ENCODE results near the gene TADA1.
"Not testable (repeated sequence)": the region's sequence is repeated elsewhere in the genome, so short reads cannot be mapped to it uniquely, and the experiment has no call there.

Gene TADA1

DNA sequence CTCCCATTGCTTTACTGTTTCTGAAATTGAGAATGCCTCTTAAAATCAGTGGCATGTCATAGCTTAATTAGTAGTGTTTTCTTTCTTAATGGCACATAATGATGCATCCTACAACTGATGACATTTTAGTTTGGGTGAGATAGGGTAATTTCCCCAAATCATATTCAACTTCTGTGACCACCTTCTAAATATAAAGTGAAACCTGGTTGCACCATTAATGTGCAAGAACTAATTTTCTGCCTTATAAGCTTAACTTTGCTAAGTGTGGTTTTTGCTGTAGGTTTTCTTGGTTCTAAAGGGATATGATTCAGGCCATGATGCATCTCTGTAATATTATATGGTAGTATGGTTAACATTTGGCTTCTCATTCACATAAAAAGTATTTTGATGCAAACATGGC is 27.9 kb downstream of the TADA1 start:
- FAIRE-seq (no peak), DNase-seq (ENCODE audit: insufficient read length, low spot score) (no peak)

DNA sequence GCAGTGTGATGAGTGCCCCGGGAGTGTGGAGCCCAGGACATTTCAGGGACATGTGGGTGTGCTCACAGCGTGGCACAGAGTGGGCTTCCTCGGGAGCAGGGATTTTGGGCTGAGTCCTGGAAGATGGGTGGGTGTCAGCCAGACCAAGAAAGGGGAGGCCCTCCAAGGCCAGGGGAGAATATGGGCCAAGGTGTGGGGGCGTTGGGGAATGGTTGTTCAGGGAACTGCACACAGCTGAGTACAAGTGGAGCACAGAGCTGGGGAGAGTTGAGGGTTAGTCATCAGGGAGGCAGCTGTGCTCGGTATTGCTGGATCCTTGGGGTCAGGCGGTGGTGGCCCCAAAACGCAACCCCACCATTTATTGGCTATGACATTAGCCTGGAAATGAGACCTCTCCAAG is 31.3 kb downstream of the TADA1 start:
- no peak for DNase-seq (ENCODE audit: insufficient read length, low spot score)
- FAIRE-seq: no peak

DNA sequence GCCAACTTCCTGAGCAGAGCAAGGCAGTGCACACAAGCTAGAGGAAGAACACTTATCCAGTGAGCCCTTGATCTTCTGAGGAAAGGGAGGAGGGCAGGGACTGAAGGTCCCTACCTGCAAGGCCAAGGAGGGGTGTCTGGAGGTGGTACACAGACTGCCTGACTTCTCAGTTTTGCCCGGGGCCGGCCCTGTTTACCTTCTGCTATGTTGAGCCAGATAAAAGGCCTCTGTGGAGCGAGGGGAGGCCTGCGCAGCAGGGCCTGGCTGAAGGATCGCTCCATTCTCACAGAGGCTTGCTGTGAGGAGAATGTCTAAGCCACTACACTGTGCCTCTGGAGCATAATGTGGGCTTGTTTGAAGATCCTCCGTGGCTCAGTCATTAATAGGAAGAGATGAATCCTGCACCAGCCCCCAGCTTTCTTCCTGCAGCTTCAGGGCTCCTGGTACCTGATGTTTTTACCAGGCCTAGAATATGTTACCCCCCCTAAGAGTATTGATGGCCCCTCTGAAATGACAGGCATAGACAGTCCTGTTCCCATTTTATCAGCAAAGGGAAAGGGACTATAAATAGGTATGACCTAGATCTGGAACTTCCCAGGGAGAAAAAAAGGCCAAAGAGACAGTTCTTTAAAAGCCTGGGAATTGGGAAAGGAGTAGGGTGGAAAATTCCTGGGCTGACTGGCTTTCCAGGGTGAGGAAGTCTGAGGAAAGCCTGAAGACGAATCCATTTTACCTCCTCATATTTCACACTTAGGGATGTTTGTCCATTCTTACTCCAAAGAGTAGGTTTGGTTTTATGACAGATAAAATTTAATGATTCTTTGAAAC is 32.1 kb downstream of the TADA1 start:
- DNase-seq (ENCODE audit: insufficient read length, low spot score): no peak

DNA sequence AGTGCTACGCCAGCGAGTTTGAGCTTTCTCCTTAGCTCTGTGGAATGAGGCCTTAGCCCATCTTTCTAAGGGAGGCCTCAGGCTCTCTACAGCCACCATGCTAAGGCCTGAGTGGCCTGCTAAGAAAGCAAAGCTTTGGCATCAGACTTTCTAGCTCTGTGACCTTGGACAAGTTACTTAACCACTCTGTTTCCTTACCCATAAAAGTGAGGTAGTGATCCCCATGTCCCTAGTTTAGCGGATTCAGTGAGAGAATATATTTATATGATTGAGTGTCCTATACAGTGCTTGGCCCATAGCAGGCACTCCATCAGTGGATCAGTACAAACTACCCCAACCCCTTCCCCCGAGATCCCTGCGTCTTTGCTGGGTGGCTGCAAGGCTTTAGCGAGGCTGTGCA is 32.7 kb downstream of the TADA1 start:
- FAIRE-seq: no peak
- no peak for DNase-seq (ENCODE audit: insufficient read length, low spot score)

More for the DNA sequence above, 32.1 kb downstream of the TADA1 start:
- no peak for FAIRE-seq

DNA sequence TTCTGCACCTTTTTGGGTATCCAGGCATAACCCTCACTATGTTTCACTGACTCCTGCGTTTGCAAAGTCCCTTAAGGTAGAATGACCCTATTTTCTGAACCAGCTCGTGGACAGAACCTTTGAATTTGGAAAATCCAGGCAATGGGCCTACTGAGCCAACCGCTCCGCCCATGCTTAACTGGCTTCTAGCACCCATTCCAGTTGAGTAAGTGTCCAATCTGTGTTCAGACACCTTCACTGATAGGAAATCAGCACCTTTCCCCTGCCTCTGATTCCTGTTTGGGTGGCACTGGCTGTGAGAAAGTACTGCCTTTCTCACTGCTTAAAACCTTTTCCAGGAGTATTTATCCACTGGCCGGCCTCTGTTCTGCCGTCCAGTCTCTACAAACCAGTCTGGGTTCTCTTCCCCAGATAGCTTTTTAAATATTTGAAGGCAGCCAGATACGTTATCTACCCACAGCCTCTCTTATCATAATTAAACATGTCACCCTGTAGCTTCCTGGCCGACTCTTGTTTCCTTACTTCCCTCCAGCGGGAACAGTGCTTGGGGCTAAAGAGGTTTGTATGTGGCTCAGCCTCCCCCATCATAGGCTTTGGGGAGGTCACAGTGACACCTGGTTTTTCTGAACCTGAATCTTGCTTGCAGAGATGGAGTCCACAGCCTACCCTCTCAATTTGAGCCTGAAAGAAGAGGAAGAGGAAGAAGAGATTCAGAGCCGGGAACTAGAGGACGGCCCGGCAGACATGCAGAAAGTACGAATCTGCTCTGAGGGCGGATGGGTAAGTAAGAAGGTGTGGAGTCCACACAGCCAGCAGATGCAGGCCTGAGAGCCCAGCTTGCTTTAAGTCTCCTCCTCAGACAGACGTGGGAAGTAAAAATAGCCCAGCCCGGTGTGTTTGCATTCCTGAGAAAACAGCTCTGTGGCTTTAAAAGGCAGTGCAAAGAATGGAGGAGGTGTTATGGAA is 35.5 kb downstream of the TADA1 start:
- FAIRE-seq (no peak), DNase-seq (ENCODE audit: insufficient read length, low spot score) (no peak)

DNA sequence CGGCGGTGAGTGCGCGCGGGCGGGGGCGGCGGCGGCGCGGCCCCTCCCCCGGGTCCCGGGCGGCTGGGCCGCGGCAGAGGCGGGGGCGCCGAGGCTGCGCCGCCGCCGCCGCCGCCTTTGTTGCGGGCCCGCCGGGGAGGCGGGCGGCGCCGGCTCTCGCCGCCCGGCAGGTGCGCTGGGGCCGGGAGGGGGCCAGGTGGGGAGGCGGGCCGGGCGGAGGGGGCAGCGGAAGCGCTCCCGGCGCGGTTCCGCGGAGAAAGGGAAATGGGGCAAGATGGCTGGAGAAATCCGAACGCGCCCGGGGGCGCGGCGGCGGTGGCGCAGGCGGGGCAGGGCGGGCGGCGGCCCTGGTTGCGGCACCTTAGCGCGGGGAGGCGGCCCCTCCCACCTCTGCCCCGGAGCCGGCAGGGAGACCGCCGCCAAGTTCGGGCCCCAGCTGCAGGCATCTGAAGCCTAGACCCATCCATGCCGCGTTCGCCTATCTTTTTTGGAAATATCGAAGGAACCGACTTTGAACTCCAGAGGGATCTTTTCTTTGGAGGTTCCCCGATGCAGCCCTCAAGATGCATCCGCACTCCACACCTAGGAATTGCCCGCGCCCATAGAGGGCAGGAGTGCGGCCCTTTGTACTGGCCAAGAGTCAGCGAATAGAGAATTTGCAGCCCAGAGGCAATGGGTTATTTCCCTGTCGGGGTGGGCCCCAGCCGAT is 36.3 kb downstream of the TADA1 start:
- DNase-seq (ENCODE audit: insufficient read length, low spot score) (peak; percentile 31), FAIRE-seq (no peak)

DNA sequence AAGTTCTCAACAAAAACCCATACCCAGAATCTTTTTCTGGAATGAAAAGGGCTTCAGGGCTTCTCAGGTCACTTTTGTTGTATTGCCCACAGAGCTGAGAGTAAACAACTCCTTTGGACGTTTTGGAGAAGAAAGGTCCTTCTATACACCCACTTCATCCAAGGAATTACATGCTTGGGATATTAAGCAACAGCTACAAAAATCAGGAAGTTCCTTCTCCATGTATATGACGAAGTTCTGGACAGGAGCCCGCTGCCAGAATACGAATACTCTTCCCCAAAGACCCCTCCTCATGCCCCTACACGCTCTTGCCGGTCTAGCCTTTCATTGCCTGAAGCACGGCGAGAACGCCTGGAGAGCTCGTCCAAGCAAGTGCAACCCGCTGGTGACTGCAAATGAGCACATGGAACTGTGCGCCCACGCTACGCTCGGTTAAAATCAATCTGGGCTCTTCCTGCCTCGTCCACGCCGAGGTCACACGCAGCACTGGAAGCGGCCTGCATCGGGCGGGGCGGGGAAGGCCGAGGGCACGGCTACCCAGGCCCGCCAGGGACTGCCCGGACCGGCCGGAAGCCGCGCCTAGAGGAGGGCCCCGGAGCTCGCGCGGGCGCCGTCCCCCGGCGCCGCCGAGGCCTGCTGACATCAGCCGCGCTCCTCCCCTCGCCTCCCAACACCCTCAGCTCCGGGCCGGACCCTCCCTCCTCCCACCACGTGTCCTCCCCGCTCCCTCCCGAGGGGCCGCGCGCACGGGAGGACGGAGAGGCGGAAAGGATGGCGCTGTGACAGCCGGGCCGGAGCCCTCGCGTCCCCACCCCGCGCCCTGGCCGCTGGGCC is 37.1 kb downstream of the TADA1 start, which contains the start of gene POGK:
Gene POGK, plus strand, starts transcription at position 710 of the 834 bp plus-strand sequence. CDS start 1,482 bp downstream, outside the sequence.
- DNase-seq (ENCODE audit: insufficient read length, low spot score) (peak; percentile 90), FAIRE-seq (peak; percentile 57)

DNA sequence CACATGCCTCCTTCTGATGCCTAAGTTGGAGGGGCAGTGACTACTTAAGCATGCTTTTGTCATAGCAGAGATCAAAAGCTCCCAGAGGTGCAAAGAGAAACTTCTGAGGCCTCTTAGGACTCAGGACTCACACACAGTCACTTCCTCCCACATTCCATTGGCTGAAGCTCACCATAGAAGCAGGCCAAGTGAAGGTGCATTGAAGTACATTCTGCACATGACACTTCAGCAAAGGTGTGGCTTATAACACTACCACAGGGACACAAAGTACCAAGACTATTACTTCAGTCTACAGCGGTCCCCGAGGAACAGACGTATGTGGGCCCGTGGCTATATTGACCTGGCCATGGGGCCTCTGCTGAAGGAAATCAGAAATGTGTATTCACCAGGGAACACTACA is 39.3 kb downstream of the TADA1 start:
- FAIRE-seq: no peak
- DNase-seq (ENCODE audit: insufficient read length, low spot score): no peak

DNA sequence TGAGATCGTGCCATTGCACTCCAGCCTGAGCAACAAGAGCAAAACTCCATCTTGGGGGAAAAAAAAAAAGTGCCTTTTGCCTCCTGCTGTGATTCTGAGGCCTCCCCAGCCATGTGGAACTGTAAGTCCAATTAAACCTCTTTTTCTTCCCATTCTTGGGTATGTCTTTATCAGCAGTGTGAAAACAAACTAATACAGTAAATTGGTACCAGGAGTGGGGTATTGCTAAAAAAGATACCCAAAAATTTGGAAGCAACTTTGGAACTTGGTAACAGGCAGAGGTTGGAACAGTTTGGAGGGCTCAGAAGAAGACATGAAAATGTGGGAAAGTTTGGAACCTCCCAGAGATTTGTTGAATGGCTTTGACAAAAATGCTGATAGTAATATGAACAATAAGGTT is 46.3 kb downstream of the TADA1 start:
- not testable (repeated sequence) for DNase-seq (ENCODE audit: insufficient read length, low spot score); FAIRE-seq

DNA sequence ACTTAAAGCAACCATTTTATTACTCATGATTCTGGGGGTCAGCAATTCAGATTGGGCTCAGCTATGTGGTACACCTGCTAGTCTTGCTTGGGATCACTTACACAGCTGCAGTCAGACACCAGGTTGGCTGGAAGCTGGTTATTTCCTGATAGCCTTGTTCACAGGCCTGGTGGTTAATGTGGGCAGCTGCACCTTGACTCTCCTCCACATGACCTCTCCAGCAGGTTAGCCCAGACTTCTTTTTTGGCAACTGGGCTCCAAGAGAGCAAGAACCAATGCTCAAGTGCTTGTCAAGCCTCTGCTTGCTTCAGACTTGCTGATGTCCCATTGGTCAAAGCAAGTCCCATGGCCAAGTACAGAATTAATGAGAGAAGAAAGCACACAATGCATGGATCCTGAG is 48.6 kb downstream of the TADA1 start:
- FAIRE-seq: no peak
- DNase-seq (ENCODE audit: insufficient read length, low spot score): no peak

DNA sequence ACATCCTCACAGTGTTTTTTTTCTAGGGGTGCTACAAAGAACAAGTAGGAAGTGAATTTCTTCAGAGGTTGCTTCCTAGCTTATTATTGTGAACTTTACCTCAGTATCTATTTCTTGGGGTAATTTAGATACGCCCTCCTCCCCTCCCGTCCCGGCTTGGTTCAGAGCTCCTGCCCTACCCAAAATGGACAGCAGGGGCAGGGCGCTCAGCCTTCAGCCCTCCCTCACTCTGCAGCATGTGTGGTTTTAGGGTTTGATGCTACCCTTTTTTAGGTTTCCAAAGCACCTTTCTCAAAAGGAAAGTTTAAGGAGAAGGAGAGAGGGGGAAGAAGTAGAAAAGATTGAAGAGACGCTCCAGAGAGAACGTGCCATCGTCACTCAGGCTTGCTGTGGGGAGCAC is 53.7 kb downstream of the TADA1 start:
- FAIRE-seq (no peak), DNase-seq (ENCODE audit: insufficient read length, low spot score) (no peak)

DNA sequence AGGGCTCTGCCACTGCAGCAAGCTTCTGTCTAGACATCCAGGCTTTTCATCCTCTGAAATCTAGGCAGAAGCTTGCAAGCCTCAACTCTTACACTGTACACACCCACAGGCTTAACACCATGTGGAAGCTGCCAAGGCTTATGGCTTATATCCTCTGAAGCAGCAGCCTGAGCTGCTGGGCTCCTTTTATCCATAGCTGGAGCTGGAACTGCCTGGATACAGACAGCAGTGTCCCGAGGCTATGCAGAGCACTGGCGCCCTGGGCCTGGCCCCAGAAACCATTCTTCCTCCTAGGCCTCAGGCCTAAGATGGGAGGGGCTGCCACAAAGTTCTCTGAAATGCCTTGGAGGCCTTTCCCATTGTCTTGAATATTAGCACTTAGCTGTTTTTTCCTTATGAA is 56.1 kb downstream of the TADA1 start:
- DNase-seq (ENCODE audit: insufficient read length, low spot score) (no peak), FAIRE-seq (no peak)

DNA sequence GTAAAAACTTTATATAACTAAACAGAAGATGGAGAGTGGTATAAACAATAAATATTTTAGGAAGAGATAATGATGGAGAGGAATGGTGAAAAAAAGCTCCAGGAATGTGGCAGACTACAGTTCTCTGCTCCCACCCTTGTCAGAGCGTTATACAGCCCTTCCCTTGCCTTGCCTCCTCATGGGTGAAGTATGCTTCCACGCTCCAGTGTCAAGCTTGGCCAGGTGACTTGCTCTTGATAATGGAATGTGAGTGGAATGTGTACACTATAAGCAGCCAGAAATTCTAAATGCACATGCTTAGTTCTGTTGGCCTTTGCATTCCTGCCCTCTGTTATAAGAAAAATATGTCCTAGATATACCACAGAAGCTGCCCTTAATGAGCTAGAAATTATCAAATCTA is 61.5 kb downstream of the TADA1 start:
- FAIRE-seq: no peak
- DNase-seq (ENCODE audit: insufficient read length, low spot score): no peak

DNA sequence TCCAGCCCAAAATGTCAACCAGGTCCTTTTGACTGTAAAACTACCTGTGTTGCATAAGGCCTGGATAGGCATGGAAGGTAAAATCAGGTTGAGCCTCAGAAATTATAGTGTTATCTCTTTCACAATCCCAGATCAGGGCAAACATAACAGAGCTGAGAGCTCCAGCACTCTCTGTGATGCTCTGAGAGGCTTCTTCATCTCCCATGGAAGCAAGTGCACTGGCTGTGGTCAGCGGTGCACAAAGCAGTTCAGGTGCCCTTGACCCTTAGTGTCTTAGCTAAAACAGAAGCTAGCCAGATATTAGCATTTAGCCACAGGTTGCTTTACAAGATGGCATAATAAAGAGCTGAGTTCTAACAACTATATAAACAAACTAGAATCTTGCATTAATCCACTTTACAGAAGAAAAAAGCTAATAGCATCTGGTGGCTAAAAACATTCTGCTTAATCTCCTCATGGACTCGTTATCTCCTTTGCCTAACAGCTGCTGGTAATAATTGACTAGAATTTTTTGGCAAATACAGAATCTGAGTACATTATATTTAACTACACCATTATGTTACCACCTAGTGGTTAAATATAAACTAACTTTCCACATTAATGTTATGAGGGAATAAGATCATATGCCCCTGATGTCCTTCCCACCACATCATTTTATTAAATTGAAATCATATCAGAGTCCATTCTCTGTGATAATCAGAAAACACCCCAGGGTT is 62.4 kb downstream of the TADA1 start:
- DNase-seq (ENCODE audit: insufficient read length, low spot score) (no peak), FAIRE-seq (no peak)

DNA sequence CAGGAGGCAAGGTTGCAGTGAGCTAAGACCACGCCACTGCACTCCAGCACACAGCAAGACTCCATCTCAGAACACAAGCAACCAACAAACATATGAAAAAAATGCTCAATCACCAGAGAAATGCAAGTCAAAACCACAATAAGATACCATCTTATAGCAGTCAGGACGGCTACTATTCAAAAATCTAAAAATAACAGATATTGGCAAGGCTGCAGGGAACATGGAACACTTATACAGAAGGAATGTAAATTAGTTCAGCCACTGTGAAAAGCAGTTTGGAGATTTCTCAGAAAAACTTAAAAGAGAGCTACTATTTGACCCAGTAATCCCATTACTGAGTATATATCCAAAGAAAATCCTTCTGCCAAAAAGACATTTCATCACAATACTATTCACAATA is 64.4 kb downstream of the TADA1 start:
- FAIRE-seq (no peak), DNase-seq (ENCODE audit: insufficient read length, low spot score) (no peak)

DNA sequence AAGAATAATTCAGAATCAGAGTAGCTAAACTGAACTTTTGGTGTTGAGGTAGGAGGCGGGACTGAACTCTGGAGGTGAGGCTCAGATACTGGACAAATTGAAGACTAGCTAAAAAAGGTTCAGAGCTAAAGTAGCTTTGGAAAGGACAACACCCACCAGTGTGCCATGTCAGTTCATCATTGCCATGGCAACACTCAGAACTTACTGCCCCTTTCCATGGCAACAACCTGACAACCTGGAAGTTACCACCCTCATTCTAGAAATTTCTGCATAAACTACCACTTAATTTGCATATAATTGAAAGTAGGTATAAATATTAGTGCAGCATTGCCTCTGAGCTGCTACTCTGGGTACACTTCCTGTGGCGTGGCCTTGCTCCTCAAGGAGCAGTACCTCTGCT is 67.1 kb downstream of the TADA1 start:
- FAIRE-seq (no peak), DNase-seq (ENCODE audit: insufficient read length, low spot score) (no peak)

All from HTR-8/SVneo (cell line).